ENCODE data around the gene OR6J1.
"Not testable (repeated sequence)": the region's sequence is repeated elsewhere in the genome, so short reads cannot be mapped to it uniquely, and the experiment has no call there.

The OR6J1 gene

DNA sequence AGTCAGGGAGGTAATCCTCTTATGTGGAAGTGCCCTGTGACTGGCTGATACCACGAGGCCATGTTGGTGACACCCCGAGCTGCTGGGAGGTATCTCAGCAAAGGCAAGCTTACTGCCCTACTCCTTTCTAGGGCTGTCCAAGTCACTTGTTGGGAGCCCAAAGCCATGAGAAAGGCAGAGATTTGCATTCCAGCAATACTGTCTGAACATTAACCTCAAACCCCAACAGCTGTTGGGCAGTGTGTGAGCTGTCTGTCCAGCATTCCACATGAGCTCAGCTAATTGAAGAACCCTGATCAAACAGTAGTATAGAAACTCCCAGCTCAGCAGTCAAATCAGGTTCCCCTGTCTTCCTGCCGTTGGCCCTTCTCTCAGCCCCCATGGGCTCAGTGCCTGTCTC, 36.9 kb downstream of the OR6J1 start:
- DNase-seq (ENCODE audit: low read depth in 2 of 2, low spot score in 1 of 2): no peak

DNA sequence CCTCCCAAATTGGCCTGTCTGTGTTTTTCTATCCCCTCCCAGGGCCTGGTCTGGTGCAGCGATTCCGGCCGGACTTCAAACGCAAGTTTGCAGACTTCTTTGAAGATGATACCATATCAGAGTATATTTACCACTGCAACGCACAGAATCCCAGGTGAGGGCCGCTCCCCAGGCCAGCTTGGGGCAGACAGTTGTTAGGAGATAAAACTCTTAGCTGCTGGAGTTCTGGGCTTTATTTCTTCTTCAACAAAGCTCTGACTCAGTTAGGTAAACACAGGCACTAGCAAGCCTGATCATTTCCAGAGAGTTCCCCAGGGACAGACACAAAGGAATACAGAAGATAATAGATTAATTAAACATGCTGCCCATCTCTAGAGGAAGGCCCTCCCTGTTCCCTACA, 37.8 kb downstream of the OR6J1 start:
- no peak for DNase-seq (ENCODE audit: low read depth in 2 of 2, low spot score in 1 of 2)

- DNase-seq (ENCODE audit: low read depth in 2 of 2, low spot score in 1 of 2): no peak
Observed at GRCh38 chr14:22602862-22603261, 41.3 kb downstream of the OR6J1 start.

- DNase-seq (ENCODE audit: low read depth in 2 of 2, low spot score in 1 of 2): no peak
Observed at GRCh38 chr14:22601996-22602395, 42.2 kb downstream of the OR6J1 start.

- DNase-seq (ENCODE audit: low read depth in 2 of 2, low spot score in 1 of 2): no peak
Observed at GRCh38 chr14:22601456-22601855, 42.7 kb downstream of the OR6J1 start.

DNA sequence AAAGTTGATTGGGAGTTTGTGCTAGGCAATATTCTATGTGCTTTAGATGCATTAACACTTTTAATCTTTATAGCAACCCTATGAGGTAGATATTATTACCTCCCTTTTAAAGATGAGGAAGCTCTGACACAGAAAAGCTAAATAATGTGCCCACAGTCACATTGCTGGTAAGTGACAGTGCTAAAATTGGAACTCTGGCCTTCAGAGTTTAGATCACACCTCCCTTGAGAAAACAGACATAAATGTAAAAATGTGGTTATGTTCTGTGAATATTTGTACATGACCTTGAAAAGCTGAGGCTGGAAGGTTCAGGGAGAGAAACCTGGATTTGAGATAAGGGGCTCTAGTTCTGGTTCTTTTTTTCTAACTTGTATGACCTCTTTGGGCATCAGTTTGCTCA, 44.1 kb downstream of the OR6J1 start:
- DNase-seq (ENCODE audit: low read depth in 2 of 2, low spot score in 1 of 2): no peak

DNA sequence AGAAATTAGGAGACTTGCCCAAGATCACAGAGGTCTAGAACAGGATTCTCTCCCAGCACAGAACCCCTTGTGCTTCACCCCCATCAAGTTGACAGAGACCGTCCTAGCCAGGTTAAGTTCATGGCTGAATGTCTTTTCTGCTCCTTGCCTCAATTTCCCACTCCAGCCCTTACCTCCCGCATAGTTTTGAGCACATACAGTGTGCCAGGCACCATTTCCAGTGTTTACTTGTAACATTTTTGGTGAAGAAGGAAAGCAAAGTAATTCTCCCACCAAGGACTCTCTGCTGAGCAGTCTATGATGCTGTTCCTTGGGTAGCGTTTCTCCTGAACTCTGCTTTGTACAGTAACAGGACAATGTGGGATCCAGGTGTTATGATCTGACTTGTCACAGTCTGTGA, 44.8 kb downstream of the OR6J1 start:
- DNase-seq (ENCODE audit: low read depth in 2 of 2, low spot score in 1 of 2): no peak

GRCh38 chr14:22598896-22599244, 45.3 kb downstream of the OR6J1 start:
- no peak for DNase-seq (ENCODE audit: low read depth in 2 of 2, low spot score in 1 of 2)

- DNase-seq (ENCODE audit: low read depth in 2 of 2, low spot score in 1 of 2): peak; percentile 32 to 42
Observed at GRCh38 chr14:22598099-22598895, 45.9 kb downstream of the OR6J1 start, which contains the start of gene ABHD4. Gene ABHD4 (plus strand): TSS chr14:22598300. CDS start chr14:22598307, 7 bp downstream.

DNA sequence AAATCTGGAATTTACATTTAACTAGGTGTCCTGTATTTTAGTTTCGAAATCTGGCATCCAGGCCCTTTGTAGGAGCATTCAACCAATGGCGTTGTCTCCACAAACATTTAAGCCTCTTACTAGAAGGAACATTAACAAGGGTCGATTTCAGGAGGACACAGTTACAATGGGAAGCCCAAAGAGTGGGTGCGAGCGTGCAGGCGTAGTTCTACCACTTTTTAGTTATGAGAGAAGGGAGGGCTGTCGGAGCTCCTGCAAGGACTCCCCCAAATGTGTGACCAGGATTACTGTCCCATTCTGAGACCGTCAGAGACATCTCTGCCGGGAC, 46.4 kb downstream of the OR6J1 start:
- no peak for DNase-seq (ENCODE audit: low read depth in 2 of 2, low spot score in 1 of 2)

DNA sequence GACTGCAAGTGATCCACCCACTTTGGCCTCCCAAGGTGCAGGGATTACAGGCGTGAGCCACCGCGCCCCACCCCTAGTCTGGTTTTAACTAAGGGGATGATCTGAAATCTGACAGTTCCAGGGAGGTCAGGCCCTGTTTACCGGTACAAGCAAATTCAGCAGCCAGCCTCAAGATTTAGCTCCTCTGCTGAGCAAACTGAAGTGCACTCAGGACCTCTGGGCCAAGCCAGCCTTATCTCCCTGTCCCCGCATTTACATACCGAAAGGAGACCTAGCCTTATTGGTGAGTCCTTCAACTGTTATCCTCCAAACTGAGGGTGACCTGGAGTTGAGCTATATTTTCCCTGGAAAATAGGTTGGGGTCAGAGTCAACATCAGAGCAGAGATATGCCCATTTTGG, 46.9 kb downstream of the OR6J1 start:
- no peak for DNase-seq (ENCODE audit: low read depth in 2 of 2, low spot score in 1 of 2)

GRCh38 chr14:22596354-22596879, 47.7 kb downstream of the OR6J1 start:
- no peak for DNase-seq (ENCODE audit: low read depth in 2 of 2, low spot score in 1 of 2)

DNA sequence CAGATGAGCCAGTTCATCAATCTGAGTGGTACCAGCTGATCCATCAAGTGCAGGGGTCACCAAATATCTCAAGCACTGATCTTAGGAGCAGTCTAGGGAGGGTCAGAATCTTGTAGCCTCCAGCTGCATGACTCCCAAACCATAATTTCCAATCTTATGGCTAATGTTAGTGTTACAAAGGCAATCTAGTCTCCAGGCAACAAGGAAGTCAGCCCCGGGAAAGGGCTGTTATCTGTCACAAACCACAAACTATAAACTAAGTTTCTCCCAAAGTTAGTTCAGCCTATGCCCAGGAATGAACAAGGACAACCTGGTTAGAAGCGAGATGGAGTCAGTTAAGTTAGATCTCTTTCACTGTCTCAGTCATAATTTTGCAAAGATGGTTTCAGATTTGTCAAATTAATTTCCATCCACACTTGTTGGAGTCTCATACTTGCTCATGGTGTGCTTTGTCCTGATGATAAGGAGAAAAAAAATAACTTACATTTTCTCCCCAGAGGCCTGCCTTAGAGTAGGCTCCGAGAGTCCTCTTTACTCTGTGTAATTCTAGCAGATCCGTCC, 49.9 kb downstream of the OR6J1 start:
- DNase-seq (ENCODE audit: low read depth in 2 of 2, low spot score in 1 of 2): no peak

GRCh38 chr14:22593601-22594000, 50.6 kb downstream of the OR6J1 start:
- no peak for DNase-seq (ENCODE audit: low read depth in 2 of 2, low spot score in 1 of 2)

- no peak for DNase-seq (ENCODE audit: low read depth in 2 of 2, low spot score in 1 of 2)
Observed at GRCh38 chr14:22593189-22593588, 51.0 kb downstream of the OR6J1 start.

DNA sequence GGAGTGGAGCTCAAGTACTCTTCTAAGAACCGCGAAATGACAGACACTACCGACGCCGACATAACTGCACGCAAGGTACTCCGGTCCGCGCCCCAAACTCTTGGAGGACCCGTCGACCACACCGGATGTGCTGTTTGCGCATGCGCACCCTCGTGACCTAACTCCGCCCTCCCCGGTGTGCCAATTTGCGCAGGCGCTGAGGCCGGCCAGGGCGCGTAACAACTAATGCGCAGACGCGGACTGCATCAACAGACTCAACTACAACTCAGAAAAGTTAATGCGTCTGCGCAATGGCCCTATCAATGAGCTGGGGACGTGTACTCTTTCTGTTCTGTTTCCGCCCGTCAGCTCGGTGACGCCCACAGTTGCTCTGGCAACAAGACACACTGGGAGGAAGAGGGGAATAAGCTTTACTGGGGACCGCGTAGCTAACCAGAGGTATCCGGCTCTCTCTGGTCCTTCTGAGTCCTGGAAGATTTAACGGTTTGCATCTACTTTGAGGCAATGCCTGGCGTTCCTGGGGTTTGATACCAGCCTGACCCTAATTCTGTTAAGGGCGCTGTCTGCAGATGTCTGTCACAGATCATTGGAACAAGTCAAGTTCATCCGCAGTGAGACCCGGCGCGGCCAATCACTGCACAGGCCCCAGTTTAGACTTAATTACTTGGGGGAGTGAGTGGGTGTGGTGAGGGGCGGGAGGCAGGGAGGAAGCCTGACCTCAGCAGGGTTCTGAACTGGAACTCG, 54.9 kb downstream of the OR6J1 start, which contains the start of gene DAD1:
Gene DAD1, minus strand, starts transcription at position 129 of the 744 bp plus-strand sequence. Its CDS starts 67 bp downstream, at position 62.
- peak; percentile 99 to 100 for DNase-seq (ENCODE audit: low read depth in 2 of 2, low spot score in 1 of 2)

DNA sequence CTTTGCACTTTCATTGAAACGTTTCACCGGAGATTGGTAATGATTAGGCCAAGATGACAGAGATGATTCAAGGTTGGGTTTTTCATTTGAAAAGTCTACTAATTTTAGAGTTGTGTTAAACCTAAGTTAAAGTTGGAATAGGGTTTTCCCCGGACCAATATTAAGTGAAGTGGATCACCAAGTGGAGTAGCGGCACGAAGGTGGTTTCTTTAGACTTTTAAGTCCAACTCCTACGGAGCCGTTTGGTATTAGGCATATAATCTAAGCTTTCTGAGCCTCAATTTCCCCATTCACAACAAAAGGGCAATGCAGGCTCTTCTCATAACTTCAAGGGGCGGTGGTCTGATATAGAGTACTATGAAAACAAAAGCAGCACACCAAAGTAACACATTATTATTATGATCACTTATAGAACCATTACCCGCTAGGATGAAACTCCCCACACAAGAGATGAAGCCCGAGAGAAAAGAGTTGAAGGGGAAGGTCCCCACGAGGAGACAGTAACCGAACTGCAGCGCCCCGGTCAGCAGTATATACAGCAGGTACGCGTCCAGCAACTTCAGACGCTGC, 55.5 kb downstream of the OR6J1 start:
- DNase-seq (ENCODE audit: low read depth in 2 of 2, low spot score in 1 of 2): no peak

- not testable (repeated sequence) for DNase-seq (ENCODE audit: low read depth in 2 of 2, low spot score in 1 of 2)
Observed at GRCh38 chr14:22587677-22588422, 56.3 kb downstream of the OR6J1 start.

GRCh38 chr14:22587247-22587646, 56.9 kb downstream of the OR6J1 start:
- DNase-seq (ENCODE audit: low read depth in 2 of 2, low spot score in 1 of 2): no peak

DNA sequence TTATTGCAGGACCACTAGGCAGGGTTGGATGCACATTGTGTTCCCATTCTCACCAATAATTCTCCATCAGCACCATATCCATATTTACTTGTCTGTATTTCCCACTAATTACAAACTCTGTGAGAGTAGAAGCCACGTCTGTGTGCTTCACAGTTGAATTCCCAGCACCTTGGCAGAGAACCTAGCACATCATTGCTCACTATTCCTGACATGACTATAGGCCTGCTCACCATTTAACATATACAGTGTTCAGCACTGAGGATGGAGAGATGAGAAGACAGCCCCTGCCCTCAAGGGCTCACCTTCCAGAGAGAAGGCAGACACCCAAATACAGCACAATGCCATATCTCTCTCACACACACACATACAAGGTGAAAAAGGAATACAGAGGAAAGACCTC, 60.2 kb downstream of the OR6J1 start:
- DNase-seq (ENCODE audit: low read depth in 2 of 2, low spot score in 1 of 2): no peak
